HG02970 (cell line): ENCODE data around the gene RNASE13.
"Not testable (repeated sequence)": the region's sequence is repeated elsewhere in the genome, so short reads cannot be mapped to it uniquely, and the experiment has no call there.

Source experiments
- ATAC-seq: cut with Tn5 transposase; IDR thresholded peaks from one replicate; pipeline ENCODE4 v1.9.1; 2021; ENCODE audit warnings: mild to moderate bottlenecking, moderate library complexity, moderate number of reproducible peaks; ENCODE audit not compliant: unreplicated experiment, low FRiP score

The RNASE13 gene

DNA sequence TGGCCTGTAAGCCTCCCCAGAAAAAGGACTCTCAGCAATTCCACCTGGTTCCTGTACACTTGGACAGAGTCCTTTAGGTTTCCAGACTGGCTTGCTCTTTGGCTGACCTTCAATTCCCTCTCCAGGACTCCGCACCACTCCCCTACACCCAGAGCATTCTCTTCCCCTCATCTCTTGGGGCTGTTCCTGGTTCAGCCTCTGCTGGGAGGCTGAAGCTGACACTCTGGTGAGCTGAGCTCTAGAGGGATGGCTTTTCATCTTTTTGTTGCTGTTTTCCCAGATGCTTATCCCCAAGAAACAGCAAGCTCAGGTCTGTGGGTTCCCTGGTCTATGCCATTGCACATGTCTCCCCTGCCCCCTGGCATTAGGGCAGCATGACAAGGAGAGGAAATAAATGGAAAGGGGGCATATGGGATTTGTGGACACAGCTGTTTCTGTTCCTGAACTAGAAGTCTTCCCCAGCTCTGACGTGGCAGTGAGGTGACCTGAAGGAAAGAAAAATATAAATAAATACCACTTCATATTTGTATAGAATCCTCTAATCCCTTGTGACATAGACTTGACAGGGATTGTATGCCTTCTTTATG lies 8.9 kb upstream of the RNASE13 start:
- ATAC-seq = no peak

DNA sequence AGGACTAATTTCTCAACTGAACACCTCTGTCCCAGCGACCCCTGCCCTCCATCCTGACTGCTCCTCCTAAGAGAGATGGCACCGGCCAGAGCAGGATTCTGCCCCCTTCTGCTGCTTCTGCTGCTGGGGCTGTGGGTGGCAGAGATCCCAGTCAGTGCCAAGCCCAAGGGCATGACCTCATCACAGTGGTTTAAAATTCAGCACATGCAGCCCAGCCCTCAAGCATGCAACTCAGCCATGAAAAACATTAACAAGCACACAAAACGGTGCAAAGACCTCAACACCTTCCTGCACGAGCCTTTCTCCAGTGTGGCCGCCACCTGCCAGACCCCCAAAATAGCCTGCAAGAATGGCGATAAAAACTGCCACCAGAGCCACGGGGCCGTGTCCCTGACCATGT lies 8.3 kb upstream of the RNASE13 start:
- ATAC-seq = no peak

DNA sequence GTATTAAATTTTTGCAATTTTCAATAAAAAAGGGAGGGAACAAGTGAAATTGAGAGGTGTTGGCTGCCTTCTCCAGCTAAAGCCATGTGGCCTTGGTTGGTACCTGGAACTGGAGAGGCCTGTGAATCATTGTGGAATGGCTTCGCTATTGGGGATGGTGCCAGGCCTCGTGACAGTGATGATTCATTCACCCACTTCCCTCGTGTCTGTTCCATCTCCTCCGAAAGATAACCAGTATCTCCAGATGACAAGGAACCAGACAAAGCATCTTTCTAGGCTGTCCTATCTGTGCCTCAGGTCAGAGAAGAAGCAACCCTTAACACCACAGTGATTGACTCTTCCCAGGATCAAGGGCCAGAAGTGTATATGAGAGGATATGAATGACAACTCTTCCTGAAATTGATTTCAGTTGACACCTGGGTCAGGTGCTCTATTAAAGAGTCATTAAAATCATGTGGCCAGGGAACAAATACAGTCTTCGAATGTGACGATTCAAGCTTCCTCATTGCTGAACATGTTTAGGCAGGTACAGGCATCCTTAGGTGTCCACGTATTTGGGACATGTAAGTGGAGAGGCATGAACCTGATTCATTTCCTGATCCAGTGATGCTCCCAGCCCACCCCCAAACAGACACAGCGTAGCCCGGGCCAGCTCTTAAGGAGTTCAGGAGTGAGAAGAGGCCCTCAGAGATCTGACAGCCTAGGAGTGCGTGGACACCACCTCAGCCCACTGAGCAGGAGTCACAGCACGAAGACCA lies 7.2 kb upstream of the RNASE13 start, which contains the start of gene RNASE7:
RNASE7 (plus strand) TSS at position 687 of the 758 bp plus-strand sequence. CDS start 631 bp downstream, outside the sequence.
- no peak for ATAC-seq

DNA sequence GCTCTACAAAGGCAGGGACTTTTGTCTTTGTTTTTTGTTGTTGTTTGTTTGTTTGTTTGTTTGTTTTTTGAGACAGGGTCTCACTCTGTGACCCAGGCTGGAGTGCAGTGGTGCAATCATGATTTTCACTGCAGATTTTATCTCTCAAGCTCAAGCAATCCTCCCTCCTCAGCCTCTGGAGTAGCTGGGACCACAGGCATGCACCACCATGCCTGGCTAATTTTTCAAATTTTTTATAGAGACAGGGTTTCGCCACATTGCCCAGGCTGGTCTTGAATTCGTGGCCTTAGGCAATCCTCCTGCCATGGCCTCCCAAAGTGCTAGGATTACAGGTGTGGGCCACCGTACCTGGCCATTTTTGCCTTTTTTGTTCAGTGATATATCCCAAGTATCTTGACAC lies 6.3 kb upstream of the RNASE13 start:
- not testable (repeated sequence) for ATAC-seq

DNA sequence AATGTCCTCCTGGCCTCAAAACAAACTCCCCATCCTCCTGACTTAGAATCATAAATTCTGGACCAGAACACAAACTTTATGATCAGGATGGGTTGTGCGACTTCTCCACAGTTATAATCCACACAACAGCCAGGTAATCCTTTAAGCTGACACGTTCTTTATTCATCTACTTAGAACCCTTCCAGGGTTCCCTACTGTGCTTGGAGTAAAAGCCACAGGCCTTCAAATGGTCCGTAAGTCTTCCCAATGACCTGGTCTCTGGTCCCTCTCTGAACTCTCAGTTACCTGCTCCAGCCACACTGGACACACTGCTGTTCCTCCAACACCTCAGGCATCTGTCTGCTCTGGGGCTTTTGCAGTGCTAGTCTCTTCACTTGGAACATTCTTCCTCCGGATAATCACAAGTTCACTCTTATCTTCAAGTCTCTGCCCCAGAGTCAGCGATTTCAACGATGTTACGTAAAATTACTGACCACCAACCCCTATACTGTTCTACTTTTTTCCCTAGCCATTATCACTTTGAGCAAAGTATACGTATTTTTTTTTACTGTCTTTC lies 5.8 kb upstream of the RNASE13 start:
- ATAC-seq = no peak

DNA sequence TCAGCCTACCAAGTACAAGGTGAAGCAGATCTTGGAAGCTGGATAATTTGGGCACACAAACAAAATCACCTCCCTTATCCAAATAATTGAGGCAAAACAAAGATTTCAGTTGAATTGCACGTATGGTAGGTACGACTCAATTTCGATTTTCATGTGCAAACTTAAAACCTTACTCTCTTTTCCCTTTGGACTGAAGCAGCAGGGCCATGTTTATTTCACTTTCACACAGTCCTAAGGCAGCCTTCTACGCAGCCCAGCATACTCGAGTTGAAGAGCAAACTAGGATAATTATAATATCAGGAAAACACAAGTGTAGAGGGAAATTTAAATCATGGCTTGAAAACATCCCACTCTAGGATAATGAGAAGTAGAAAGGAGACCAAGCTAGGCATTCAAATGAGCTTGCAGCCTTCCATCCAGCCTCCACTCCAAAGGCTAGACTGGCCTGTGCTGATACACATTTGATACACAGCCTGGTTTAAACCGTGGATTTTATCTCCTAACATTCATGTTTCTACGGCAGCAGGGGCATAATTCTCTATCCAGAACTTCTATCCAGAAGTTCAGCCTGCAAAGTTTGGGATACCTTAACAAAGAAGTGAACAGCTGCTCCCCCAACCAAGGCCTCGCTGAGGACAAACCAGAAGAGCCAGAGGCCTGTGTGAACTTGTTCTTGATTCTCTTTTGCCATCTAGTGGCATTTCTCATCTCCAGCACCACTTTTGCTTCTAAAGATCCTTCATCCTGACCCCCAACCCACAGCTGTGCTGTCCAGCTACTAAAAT lies 5.2 kb upstream of the RNASE13 start:
- no peak for ATAC-seq

DNA sequence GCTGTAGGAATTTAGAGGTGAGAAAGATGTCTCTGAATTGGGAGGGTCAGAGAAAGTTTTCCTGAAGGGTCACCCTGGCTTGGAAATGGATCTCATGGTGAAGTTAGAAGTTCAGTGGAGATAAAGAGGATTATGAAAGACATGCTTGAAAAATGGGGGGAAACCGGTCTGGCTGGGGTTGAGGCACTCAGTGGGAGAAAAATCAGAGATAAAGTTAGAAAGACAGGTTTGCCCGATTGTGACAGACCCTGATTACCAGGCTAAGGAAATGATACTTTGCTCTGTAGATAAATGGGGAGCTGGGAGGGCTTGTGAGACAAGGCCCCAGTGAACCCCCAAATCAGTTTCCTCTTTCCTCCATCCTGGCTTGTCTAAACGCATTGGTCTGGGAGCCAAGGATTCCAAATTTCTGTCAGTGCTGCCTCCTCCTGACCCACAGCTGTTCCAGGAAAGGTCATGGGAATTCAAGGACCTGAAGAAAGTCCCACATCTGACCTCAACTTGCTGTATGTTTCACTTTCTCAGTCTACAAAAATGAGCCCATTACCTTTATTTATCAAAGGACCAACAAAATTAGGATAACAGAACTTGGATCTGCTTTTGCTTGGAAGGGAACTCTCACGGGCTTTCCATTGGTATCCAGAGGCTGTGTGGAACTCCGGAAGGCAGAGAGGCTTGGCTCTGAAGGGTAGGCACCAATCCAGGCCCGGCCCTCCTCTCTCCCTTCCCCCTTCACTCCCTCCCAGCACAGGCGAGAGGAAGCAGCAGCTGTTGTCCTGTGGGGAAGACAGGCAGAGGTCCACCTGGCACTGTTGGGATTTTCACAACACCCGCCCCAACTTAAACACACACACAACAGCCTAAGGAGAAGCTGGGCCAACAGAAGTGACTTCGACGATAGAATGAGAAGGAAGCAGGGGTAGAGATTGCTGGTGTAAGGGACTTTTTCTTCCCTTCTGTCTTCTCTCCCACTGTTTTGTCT lies 4.1 kb upstream of the RNASE13 start:
- no peak for ATAC-seq

DNA sequence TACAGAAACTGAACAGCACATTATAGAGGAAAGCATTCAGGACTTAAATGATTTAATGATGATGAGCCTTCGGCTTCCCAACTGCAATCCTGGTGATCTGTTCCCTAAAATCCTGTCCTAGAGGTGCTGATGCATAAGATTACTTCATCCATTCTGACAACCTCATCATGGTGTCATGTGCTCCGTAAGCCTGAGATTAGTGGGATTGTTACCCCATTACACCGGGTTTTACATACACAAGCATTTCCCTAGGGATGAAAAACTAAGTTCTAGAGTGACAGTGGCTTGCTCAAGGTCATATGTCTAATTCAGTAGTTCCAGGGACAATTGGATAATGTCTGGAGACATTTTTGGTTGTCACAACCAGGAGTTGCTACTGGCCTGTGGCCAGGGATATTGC lies 2.5 kb upstream of the RNASE13 start:
- no peak for ATAC-seq

DNA sequence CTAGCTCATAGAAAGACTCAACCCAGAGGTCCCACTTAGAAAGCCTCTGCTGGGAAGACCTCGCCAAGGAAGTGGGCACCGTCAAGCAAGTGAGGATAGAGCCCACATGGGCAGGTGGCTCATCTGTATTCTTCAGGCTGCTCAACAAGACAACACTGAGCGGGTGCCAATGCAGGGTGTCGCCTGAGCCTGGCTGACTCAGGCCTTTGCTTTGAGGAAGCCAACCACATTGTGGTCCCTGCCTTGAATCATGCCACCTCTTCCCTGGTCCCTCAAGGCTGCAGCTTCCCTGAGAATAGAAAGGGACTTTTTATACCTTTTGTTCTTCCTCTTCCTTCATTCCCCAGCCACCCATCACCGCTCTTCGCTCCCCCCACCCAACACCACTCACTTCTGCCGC lies 2.1 kb upstream of the RNASE13 start:
- ATAC-seq = no peak

DNA sequence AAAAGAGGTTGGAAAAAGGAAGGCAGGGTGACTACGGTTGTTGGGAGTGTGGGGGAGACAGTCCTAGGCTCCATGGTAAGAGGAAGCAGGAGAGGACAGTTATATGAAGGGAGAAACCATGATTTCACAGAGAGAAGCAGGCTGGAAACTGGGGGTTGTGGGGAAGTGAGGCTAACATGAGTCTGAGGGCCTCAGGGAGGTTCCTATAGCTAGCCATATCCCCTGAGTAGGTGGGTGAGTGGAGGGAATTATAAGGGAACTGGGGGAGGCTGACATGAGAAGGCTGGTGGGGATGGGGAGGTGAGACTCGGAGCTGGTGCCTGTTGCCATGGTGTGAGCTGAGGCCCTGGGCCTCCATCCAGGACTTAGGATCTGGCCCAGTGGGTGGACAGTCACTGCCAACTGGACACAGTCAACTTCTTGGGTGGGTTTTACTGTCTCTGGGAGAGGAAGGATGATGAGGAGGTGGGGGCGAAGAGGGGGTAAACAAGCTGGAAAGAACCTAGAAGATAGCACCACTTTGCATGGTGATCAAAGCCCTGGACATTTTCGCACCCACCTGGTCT lies 1.4 kb downstream of the RNASE13 start:
- ATAC-seq = no peak

DNA sequence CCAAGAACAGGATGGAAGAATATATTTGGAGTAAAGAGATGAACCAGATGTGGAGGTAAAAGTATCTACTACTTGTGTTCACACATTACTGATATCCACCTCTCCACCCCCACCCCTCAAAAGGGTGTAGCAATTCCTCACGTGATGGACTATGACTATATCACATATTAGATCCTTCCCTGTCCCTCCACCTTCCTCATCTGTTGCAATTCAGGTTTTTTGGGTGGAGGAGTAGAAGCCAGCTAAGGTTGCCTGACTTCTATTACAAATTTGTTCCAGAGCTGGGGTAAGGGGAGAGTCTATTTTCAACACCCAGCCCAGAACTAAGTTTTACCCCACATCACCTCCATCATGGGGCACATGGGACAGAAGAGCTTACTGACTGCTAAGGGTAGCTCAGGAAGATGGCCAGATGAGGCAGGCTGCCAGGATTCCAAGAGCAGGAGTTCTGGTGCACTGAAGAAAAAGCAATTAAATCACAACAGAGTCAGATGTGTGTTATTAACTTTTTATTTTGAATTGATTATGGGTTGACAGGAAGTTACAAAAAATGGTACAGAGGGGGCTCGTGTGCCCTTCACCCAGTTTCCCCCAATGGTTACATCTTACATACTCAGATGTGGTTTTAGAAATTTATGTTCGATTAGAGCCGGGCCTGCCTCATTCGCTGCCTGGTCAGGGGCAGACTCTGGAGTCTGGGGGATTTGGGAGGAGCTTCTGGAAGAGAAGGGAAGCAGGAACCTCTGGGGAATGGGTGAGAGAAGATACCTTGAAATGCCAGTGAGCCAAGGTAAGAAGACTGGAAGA lies 2.1 kb downstream of the RNASE13 start:
- ATAC-seq = no peak

DNA sequence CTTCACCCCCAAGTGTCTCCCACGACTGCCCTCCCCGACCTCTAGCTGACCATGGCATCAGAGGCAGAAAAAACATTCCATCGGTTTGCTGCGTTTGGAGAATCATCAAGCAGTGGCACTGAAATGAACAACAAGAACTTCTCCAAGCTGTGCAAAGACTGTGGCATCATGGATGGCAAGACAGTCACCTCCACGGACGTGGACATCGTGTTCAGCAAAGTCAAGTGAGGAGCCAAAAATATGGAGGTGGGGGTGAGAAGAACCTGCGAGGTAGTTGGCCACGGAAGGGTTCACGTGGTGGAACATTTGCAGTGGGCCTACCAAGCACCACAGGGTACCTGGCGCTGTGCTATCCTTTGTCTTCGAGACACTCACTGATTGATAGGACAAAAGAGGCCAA lies 4.1 kb downstream of the RNASE13 start:
- ATAC-seq = no peak

DNA sequence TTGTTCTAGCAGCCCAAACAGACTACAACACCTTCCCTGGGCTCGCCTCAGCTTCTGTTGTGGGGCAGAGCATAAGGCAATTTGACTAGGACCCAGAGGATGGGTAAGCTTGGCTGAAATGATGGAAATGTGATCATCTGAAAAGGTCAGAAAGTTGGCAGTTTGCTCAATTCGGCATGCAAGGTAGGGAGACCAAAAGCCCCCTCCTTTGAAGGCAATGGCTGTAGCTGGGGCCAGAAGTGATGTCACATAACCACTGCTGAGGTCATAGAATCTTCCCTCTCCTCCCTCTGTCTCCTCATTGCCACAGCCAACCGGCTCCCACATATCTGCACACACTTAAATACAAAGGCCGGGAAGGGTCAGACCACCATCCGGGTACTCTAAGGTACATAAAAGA lies 4.7 kb downstream of the RNASE13 start, which contains the start of gene TPPP2:
TPPP2 (plus strand) TSS at position 301 of the 400 bp plus-strand sequence. CDS start 365 bp downstream, outside the sequence.
- no peak for ATAC-seq

DNA sequence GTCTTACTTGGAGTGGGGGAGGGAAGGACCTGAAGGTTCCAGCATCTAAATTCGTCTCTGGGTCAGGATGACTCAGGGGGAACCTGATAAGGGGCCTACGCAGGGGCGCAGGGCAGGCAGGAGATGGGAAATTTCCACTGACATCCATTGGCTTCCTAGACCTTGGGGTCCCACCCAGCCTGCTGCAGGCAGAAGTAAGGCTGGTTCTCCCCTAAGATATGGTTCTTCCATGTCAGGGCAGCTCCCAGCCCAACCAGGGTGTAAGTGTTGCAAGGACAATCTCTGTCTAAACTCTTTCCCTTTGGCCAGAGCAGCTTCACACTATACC lies 7.7 kb downstream of the RNASE13 start:
- no peak for ATAC-seq

DNA sequence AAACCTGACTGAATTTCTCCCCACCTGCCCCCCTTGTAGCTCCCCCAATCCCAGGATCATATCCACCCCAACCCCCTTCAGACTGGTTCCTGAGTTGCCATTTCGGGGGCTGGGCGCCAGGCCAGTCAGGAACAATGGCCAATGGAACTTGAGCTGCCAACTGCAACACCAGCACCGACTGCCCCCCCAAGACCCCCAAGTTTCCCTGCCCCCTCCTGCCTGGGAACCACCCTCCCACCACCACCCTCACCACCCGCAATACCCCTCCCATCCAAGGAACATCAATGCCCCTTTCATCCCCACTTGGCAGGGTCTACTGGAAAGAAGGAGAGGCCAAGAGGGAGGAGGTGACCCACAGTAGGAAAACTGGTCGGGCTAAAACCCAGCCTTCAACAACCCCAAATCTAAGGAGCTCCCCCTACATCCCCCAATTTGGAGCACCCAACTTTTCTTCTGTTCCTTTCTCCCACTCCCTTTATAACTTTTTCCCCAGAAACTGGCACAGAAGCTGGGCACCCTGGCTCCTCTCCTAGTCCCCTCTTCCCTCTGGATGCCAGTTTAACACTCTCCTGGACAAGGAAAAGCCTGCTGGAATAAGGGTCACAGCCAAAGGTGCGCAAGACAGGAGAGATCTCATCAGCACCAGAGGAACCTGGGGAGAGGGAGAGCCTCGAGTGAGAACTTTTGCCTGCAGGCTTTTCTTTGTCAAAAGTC lies 8.2 kb downstream of the RNASE13 start:
- no peak for ATAC-seq

DNA sequence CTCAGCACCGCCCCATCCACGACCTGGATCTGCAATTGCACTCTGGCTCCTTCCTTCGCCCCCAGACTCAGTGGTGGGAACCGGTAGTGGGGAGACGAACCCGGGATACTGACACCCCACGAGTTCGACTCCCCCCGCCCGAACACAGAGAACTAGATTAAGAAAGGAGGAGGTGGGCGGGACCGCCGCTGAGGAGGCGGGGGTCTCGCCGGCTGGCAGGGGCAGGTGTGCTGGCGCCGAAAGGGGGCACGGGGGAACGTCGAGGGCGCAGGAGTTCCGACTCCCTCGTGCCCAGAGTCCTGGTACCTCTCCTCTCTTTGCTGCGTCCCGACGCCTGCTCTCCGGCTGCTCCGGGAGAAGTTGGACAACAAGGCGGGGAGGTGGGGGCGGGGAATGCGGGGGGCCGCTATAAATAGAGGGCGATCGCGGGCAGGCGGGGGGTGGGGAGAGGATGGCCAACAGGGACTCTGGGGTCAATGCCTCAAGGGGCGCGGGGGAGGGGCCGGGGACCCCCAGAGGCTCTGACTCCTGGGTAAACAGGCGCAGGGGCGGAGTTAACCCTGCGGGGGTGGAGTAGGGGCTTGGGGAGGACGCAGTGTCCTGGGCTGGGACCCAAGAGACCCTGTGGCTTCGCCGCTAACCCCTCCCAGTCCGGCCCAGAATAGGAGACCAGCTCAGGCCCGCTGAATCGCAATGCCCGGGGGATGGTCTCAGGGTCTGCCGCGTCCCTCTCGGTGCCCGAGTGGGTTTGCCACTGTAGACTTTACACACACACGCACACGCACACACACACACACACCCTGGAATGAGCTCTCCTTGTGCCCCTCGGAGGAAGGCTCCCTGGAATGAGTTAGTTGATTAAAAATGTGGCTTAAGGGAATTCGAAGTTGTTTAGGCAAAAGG lies 9.0 kb downstream of the RNASE13 start:
- ATAC-seq = no peak
